HG03039 (cell line): ENCODE data around the gene CIB1.

Experiments used
- ATAC-seq: cut with Tn5 transposase; IDR thresholded peaks from one replicate; pipeline ENCODE4 v1.9.1; 2021; ENCODE audit warnings: mild to moderate bottlenecking, moderate library complexity; ENCODE audit not compliant: unreplicated experiment

CIB1 gene

DNA sequence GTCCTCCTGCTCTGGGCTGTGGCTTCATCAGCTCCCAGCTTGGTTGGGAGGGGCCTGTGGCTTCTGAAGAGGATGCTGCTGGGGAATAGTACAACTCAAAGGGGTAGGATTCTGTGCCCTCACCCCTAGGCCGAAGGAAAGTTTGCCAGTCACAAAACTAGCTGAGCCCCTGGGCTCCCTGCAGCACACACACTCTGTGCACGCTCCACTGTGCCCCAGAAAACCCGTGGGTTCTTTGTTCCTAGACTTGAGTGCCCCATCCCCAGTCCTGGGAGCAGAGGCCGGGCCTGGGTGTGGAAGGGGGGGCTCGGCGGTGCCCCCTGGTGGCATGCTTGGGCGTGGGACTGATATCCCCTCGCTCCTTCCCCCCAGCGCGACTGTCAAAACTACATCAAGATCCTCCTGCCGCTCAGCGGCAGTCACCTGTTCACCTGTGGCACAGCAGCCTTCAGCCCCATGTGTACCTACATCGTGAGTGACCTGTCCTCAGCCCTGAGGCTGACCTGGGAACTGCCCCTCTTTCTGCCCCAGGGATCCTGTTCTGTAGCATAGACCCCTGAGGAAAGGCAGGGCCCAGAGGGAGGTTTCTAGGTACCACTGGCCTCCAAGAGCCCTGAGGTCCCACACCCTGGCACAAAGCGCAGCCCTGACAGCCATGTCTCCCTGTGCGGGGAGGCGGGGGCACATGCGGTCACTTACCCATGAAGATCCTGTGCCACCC lies 14.2 kb downstream of the CIB1 start:
- ATAC-seq, result no peak

DNA sequence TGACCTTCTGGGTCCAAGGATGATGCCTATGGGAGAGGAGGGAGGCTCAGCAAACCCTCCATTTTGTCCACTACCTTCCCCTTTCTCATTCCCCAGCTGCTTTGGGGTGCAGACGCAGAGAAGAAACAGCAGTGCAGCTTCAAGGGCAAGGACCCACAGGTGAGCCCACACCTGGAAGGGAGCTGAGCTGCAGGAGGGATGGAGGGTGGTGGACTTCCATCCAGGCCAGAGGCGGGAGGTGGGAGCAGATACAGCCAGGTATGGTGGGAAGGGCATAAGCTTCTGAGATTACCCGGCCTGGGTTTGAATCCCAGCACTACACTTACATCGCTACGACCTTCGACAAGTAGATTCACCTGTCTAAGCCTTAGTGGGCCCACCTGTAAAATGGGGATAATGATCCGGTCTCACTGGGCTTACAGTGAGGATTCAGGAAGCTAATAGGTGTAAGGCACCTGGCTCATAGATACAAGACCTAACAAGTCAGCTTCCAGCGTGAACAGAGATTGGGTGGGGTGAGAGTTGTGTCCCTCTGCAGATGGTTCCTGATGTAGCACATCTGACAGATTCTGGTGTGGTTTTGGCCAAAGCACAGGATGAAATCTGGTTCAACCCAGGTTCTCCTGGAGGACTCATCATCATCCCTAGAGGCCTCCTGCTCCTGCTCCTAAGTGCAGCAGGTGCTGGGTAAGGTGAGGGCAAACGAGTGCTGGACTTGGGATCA lies 15.9 kb downstream of the CIB1 start:
- ATAC-seq, result no peak

DNA sequence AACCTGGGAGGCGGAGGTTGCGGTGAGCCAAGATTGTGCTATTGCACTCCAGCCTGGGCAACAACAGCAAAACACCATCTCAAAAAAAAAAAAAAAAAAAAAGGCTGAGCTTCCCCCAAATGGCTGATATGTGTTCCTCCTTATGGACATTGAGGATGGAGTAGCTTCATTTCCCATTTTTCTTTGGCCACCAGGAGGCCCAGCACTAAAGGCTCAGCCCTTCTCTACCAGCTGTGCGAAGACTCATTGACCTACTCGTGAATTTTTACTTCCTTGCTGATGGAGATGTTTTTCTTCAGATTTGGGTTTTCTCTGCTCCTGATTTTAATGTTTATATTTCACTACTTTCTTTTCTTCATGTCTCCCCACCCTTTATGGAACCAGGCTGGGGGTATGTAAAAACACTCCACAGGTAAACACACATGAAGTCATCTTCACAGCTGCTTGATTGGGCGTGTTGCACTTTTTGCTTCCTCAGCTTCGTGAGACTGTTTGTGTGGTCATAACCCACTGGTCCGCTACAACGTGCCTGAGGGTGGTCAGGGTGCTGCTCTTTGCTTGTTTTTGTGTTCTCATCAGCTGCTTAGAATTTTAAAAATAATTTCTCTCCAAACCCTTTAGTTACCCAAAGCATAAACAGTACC lies 19.1 kb downstream of the CIB1 start:
- no peak for ATAC-seq

DNA sequence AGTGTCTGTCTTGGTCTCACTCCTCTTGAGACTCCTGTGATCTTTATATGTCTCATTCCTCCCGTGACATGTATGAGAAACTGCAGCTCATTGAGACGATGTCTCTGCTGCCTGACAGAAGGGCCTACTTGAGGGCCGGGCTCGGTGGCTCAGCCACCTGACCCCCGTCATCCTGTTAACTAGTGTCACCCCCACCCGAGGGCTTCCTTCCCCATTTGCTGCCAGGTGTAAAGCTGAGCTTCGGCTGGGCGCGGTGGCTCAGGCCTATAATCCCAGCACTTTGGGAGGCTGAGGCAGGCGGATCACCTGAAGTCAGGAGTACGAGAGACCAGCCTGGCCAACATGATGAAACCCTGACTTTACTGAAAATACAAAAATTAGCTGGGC lies 19.9 kb downstream of the CIB1 start:
- no peak for ATAC-seq

DNA sequence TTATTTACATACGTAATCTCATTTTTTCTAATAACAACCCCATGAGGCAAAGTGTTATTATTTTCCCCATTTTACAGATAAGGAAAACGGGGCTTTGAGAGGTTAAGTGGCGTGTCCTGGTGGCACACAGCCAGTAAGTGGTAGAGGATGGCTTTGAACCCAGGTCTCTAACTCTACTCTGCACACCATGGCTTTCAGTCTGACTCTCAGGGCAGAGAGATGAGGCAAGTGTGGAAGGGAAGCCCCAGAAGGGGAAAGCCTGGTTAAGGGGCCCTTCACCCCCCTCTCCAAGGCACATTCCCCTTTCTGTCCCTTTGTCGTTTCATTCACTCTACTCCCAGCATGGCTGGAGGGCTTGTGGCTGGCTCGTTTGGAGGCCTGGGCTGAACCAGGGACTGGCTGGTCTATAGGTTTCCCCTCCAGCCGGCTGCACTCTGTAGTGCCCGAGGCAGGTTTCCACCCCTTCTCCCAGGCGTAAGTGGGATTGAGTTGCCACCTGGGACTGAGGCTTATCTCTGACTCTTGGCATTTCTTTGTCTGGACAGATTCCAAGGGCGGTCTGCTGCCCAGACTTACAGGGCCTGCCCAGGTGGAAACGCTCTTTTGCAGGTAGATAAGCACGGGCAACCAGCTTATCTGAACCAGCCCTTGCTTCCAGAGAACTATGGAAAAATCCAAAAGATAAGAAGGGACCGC lies 20.5 kb downstream of the CIB1 start:
- no peak for ATAC-seq

DNA sequence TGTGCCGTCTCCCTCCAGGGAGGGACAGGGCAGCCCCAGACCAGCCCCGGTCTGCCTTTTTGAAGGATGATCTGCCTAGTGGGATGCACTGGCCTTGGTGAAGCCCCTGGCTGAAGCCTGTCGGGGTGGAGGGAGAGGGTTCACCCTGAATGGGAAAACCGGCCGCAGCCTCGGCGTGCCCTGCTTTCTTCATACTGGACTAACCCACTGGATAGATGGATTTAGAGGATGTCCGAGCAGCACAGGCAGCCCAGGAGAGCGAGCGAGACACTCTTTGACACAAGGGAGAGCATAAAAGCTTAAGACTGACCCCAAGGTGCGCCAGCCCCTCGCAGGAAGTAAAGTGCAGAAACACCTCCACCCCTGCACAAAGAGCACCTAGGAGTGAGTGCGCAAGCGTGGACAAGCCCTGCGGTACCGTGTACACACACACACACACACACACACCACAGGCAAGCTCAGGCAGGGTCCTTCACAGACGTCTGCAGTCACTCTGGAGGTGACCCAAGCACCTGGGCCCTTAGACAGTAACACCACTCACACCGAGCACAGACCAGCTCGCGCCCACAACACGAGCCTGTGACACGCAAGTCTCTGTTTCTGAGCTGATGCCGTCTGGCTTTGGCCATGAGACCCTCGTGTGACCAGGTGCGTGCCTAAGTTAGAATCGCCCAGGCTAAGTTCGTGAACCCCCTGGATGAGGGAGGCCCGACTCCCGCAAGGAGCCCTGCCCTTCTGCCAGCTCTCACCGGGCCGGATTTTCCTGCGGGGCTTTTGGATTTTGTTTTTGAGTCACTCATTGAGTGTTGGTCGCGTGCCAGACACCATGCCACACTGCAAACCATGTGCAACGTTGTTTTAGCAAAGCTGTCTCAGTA lies 21.3 kb downstream of the CIB1 start:
- ATAC-seq, result no peak

DNA sequence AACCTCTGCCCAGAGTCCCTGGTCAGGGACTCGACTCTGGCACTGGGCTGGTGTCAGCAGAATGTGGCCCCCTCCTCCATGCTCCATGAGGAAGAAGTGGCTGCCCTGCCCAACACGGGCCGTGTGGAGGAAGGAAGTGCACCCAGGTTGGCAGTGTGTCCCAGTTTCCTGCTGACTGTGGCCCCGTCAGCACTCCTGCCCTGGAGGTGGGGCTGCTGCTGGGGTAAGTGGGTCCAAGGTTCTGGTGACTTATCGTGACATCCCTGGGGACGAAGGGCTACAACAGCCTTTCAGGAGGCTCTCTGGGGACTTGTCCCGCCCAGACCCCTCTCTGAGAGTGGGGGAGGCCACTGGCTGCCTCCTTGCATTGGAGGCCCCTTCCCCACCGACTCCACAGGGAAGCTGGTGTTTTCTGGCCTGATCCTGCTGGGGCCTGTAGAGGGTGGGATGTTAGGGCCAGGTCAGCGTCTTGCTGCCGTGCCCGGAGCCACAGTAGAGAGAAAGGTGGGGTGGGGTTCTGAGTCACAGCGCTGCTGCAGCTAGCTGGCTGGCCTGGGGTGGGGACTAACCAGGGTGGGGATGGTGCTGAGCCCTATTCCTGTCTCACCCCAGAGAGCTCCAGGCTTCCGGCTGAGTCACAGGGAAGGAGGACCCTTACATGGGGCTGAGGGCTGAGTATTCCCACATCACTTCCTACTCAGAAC lies 22.1 kb downstream of the CIB1 start:
- ATAC-seq, result no peak

DNA sequence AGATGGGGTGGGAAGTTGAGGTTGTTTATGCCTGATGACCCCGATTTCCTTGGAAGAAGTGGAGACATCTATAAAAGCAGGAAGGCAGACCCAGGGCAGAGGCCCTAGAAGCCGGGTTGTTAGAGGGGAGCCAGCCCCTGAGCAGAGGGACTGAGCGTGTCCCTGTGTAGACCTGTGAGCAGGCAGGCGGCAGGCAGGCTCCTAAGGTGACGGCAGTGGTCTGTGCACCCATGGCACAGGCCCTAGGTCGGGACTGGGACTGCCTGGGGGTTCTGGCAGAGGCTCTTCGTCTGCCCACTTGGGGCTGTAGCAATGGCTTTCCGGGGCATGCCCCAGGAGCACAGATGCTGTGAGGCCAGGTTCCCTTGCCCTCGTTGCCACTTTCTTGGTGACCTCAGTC lies 22.7 kb downstream of the CIB1 start:
- no peak for ATAC-seq

DNA sequence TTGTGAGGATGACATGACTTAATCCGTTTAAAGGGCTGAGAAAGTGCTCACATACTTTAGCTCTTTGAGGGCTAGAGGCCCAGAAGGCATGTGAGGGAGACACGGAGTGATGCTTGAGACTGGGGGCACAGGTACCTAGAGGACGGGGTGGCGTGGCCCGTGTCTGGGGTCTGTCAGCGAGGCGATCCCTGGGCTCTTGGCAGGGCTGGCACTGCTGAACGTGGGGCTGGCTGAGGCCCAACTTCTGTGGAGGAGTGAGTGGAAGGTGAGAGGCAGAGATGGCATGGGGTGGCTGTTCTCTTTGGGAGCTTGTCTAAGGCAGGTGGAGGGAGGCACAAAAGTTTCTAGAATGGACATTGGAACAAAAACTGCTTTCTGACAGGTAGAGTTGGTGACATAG lies 23.1 kb downstream of the CIB1 start:
- ATAC-seq, result no peak

DNA sequence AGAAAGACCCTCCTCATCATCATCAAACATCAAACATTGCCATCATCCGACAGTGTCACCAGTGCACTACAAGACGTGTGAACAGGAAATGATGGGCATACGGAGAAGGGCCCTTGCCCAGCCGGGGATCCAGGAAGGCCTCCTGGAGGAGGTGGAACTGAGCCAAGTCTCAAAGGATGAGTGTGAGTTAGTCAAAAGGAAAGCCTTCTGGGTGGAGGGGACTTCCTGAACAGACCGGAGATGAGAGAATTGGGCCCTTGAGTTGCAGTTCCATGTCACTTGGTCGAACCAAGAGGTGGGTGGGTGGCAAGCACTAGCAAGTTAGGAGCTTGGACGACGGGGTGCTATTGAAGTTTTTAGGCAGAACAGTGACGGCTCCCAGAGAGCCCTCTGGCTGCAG lies 24.1 kb downstream of the CIB1 start:
- no peak for ATAC-seq

DNA sequence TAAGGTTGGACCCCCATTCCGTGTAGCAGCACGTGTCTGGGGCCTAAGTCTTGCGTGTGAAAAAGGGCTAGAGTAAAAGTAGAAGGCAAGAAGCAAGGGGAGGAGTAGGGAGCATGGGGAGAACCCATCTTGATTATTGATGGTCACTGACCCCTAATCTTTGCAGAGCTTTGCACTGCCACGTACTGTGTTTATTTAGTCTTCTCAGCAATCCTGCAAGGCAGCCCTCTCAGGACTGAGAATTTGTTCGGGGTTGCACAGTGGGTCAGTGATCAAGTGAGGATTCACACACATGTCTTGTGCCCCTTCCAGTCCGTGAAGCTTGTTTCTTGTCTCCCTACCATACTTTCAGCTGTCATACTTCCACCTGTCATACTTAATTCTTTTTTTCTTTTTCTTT lies 25.4 kb downstream of the CIB1 start:
- no peak for ATAC-seq

DNA sequence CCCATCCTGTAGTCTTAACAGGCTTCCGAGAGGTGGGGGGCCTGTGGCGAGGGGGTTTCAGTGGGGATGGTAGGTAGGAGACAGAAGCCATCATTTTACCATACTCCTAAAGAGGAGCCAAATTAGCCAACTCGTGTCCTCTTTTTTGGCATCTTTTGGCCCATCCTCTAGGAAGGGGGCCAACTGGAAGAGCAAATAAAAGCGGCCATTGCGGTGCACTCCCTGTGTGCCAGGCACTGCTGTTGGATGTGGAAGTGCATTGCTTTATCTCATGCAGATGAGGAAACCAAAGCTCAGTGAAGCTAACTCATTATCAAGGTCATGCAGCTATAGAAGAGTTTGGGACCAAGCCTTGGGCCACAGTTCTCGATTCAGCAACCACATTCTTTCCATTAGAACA lies 26.5 kb downstream of the CIB1 start:
- no peak for ATAC-seq

DNA sequence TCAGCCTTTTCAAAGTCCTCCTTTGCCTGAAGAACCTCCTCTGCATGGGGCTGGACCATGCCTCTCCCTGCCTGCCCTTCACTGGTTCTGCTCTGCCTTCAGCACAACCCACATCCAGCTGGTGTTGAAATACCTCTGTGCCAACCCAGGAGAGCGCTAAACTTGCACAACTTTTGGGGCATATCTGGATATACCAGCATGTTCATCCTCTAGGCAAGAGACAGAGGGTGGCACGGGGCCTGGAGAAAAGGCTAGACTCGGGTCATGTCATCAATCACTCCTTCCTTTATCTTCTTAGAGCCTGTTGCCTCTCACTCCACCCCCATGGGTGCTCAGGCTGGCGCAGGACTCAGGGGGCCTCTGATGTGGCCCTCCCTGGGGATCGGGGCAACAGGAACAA lies 27.9 kb downstream of the CIB1 start:
- ATAC-seq, result no peak

DNA sequence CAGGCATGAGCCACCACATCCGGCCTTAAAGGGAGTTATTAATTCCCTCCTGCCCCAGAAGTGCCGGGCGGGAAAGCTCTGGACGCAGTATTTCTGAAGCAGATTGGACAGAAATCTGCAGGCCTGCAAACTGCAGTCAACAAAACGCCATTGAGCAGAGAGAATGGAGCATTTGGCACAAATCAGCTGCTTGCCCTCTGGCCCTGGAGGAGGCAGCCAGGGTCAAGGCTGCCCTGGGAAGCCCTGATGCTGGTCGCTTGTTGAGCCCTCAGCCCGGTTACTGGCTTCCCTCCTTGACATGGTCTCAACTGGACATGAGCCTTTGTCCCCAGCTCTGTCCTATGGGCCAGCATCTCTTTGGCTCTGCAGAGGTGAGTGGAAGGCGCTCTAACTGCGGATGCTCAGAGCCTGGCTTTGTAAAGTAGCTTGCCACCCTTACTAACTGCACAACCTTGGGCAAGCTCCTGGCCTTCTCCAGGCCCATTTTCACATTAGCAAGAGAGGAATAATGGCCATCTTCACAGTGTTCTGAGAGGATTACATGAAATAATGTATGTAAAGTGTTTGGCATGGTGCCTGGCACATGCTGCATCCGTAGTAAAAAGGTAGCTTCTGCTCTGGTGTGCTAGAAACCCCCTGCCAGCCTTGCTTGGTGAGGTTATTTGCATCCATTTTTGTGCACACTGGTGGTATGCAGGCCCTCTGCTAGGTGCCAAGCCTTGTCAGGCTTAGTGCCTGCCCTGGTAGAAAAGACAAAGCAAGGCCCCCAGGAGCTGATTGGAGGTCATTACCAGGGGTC lies 28.5 kb downstream of the CIB1 start:
- no peak for ATAC-seq

DNA sequence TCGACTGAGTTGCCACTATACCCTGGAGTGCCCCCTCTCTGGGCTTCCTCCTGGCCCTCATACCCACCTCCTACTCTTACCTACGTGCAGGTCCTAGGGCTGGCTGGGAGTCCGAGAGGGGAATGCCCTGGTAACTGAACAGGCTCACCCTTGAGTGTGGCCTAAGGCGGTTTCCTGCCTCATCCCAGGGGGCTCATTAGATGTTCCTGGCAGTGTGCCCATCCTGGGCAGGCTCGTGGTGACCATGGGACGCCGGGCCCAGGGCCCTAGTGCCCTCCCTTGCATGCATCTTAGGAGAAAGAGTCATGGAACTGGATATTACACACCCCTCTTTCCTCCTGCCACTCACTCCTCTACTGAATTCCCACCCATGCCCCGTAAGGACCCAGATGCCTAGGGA lies 29.8 kb downstream of the CIB1 start:
- ATAC-seq, result no peak

DNA sequence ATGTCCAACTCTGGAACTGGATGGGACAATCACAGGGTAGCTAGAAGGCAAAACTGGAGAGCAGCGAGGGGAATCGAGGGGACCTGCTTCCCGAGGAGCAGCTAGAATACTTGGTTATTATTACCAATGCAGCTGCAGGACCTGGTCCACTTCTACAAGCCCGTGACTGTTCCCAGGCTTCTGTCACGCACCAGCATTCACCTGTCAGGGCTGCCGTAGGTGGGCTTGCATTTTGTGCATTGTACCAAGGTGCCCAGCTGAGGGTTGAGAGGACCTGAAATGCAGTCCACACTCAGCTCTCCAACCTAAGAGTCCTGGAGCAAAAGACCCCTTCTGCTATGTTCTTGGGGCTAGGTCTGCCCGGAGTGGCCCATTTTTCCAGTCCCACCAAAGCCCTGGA lies 30.3 kb downstream of the CIB1 start:
- no peak for ATAC-seq

DNA sequence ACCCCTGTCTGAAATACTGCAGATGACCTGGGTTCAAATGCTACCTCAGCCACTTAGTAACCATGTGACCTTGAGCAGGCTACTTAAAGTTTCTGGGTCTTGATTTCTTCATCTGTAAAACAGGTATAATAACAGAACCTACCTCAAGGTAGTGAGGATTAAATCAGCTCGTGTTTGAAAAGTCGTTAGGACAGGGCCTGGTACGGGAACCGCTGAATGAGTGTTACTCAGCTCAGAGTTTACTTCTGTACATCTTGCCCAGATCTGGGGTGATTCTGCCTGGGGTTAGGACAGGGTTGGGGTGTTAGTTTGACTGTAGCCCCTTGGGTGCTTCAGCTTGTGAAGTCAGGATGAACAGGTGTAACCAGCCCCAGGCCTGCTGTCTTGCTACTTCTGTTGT lies 30.8 kb downstream of the CIB1 start:
- ATAC-seq, result no peak

DNA sequence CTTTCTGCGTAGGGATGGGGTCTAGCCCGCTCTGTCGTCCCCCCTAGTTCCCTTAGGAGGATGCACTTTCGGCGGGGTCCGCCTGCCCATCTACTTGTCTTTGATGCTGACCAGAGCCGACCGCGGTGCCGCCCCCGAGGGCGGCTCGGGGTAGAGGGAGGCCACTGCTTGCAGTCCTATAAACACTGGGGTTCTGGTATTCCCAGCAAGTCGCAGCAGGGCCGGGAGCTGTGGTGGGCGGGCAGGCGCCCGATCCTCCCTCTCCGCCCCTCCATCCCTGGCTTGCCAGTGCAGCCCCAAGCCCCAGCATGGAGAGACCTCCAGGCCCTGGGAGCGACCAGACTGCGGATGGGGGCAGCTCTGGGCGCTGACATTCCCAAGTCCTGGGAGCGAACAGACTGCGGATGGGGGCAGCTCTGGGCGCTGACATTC lies 31.8 kb downstream of the CIB1 start:
- ATAC-seq, result no peak
